GM12891 (cell line): ENCODE data around the gene CAMTA2.

Source experiments
- POLR2A ChIP-seq: IDR thresholded peaks from 2 replicates; pipeline ENCODE4 v1.6.1; 2011; ENCODE audit warnings: low read depth, low read length, control low read depth
- POLR2AphosphoS5 ChIP-seq: IDR thresholded peaks from 2 replicates; pipeline ENCODE4 v1.6.1; 2011; ENCODE audit warnings: low read depth, low read length, control low read depth
- POU2F2 ChIP-seq: IDR thresholded peaks from 2 replicates; pipeline ENCODE4 v1.6.1; 2011; ENCODE audit warnings: low read depth, mild to moderate bottlenecking, control low read depth, low read length, moderate library complexity
- SPI1 ChIP-seq: IDR thresholded peaks from 2 replicates; pipeline ENCODE4 v1.6.1; 2011; ENCODE audit warnings: low read depth, low read length, control low read depth
- TAF1 ChIP-seq: IDR thresholded peaks from 2 replicates; pipeline ENCODE4 v1.6.1; 2011; ENCODE audit warnings: low read depth, low read length, control low read depth

DNA sequence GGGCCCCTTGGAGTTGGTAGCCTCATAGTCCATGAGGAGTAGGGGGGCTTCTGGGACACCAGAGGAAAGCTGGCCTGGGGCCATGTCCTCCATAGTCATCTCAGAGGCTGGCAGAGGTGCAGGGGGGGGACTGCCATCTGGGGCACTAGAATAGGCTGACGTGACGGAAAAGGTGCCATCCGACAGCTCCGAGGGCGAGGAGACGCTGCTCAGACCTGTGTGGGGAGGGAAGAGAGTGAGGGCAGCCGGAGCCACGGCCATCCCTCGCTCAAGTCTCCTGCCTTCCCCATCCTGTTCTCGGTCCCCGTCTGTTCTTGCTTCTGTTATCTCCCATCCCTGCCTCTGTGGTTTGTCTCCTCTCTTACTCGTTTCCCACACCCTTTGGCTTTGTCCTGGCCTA, 15.2 kb downstream of the CAMTA2 start:
- TF ChIP-seq POLR2A (no peak), POLR2AphosphoS5 (no peak), TAF1 (no peak), POU2F2 (no peak), SPI1 (no peak)
